Ascending aorta (tissue), 2 donors: Measurements from ENCODE around the gene LTB4R. TPM values are rescaled to one million over a fixed set of nuclear protein-coding genes. Genes with fewer than 3 reads are reported as not detected.

ENCODE experiments used
- DNase-seq, 2 donors: peaks; one replicate each; pipeline ENCODE4 v3.0.0-alpha.2; 2019; ENCODE audit warnings: low spot score in 2 of 2
- H3K27ac ChIP-seq, 2 donors: fragments of 200-600 bp; sonication (generic); one replicate each; pipeline ENCODE4 v1.5.1; 2016 to 2017; ENCODE audit warnings: mild to moderate bottlenecking in 1 of 2
- H3K27me3 ChIP-seq: fragments of 200-600 bp; sonication (generic); one replicate; pipeline ENCODE4 v1.5.1; 2017
- H3K36me3 ChIP-seq, 2 donors: fragments of 200-600 bp; sonication (generic); one replicate each; pipeline ENCODE4 v1.5.1; 2016
- H3K4me1 ChIP-seq, 2 donors: fragments of 200-600 bp; sonication (generic); one replicate each; pipeline ENCODE4 v1.5.1; 2016 to 2017; ENCODE audit warnings: mild to moderate bottlenecking in 1 of 2
- H3K4me3 ChIP-seq, 2 donors: fragments of 200-600 bp; sonication (generic); one replicate each; pipeline ENCODE4 v1.5.1; 2016 to 2017; ENCODE audit warnings: mild to moderate bottlenecking in 1 of 2
- H3K9me3 ChIP-seq, 2 donors: fragments of 200-600 bp; sonication (generic); one replicate each; pipeline ENCODE4 v1.5.1; 2016
- intact Hi-C: fragments of 100-400 bp; cut with DNase I; formaldehyde crosslinking; loops from one replicate; pipeline ENCODE4 v1.15.1; 2023
- total RNA-seq: library from RNA; depleted of rRNA; stranded (reverse); fragments of >200 nt; gene quantifications from one replicate; pipeline ENCODE4 v1.1.0, GENCODE V29; 2016
- TF ChIP-seq, protein P1 (sequence below), 3 experiments: fragments of 200-600 bp in 2 of 3; fragments of 450-650 bp in 1 of 3; sonication (generic) in 2 of 3; IDR thresholded peaks; one replicate each; pipeline ENCODE4 v1.5.1; 2016 to 2019; ENCODE audit warnings: antibody characterized with exemption in 3 of 3, mild to moderate bottlenecking in 1 of 3, moderate library complexity in 1 of 3

The LTB4R gene
- total RNA-seq, 1 donor from 2014 or later: 3.6 TPM

DNA sequence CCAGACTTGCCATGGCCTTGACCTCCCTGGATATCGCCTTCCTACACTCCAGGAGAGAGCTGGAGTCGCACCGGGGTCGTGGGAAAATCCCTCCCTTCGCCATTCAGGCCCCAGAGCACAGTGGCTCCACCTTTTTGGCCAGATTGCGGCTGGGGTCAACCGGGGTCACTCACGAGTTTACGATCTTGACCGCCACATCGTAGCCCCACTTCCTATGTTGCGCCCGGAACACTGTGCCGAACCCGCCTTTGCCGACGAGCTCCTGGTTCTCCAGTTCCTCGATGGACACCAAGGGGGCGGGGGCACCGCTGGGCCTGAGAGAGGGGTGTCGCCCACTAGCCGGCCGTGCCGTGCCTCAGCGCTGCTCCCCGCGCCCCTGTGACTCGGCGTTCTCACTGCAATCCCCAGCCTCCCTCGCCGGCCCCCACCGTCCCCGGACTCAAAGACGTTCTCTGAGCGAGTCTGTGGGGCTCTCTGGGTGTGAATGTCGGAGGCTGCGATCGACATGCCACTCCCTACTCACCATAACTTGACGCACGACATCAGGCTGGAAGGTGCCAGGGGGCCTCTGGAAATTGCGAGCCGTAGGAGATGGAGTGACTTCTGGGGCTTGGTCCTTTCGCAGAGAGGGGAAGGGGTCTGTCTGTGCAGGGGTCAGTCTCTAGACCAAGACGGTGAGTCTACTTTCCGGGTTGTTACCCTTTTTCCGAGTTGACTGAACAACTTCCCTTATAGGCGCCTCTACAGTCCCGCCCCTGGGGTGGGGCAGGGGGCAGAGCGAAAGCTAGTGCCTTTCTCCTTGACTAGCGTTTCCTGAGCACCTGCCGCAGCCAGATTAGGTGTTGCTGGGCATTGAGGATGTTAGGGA lies 28.2 kb downstream of the LTB4R start, which contains the start of gene RIPK3:
TSS of gene RIPK3 (minus strand) at position 708 of the 868 bp plus-strand sequence. CDS start at position 543, 165 bp downstream.
- H3K4me3 ChIP-seq: peak within 1 kb of the TSS; percentile 22 to 60
- H3K36me3 ChIP-seq: no peaks in the 10 kb centered on the region
- no peak within 1 kb of the TSS for H3K27ac ChIP-seq
- TF ChIP-seq, protein P1, sequence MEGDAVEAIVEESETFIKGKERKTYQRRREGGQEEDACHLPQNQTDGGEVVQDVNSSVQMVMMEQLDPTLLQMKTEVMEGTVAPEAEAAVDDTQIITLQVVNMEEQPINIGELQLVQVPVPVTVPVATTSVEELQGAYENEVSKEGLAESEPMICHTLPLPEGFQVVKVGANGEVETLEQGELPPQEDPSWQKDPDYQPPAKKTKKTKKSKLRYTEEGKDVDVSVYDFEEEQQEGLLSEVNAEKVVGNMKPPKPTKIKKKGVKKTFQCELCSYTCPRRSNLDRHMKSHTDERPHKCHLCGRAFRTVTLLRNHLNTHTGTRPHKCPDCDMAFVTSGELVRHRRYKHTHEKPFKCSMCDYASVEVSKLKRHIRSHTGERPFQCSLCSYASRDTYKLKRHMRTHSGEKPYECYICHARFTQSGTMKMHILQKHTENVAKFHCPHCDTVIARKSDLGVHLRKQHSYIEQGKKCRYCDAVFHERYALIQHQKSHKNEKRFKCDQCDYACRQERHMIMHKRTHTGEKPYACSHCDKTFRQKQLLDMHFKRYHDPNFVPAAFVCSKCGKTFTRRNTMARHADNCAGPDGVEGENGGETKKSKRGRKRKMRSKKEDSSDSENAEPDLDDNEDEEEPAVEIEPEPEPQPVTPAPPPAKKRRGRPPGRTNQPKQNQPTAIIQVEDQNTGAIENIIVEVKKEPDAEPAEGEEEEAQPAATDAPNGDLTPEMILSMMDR (IDR thresholded peaks at IDR 0.05): peak in 1 of 3 experiments; percentile 10
- intact Hi-C loops: no loop called here
- no peak for DNase-seq
- H3K9me3 ChIP-seq: no peaks in the 10 kb centered on the region
- peaks cover 5% of the 10 kb centered on the region for H3K27me3 ChIP-seq
- peaks cover 3 to 4% of the 10 kb centered on the region in 2 donors for H3K4me1 ChIP-seq

DNA sequence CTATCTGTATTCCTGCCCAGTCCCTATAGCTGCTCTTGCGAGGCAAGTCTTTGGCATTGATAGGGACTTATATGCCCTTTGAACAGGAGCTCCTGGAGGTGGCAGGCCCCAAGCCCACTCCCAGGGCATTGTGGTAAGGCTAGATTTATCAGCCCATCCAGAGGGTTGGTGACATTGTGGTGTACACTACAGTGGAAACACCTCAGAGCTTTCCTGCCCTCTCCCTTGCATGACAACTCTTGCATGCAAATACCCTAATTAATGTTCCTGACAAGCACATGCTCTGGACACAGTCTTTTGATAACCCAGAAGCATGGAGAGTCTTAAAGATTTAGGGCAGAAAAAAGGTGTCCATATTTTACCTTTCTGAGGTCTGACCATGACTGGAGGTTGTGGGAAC lies 29.3 kb downstream of the LTB4R start:
- intact Hi-C loops: no loop called here
- Histone ChIP-seq H3K4me3 (no peak overlapping the region), H3K27ac (no peak overlapping the region), H3K9me3 (no peaks in the 10 kb centered on the region), H3K36me3 (no peaks in the 10 kb centered on the region), H3K4me1 (no peaks in the 10 kb centered on the region), H3K27me3 (no peaks in the 10 kb centered on the region)
- TF ChIP-seq, protein P1 (IDR thresholded peaks at IDR 0.05): no peak
- no peak for DNase-seq

DNA sequence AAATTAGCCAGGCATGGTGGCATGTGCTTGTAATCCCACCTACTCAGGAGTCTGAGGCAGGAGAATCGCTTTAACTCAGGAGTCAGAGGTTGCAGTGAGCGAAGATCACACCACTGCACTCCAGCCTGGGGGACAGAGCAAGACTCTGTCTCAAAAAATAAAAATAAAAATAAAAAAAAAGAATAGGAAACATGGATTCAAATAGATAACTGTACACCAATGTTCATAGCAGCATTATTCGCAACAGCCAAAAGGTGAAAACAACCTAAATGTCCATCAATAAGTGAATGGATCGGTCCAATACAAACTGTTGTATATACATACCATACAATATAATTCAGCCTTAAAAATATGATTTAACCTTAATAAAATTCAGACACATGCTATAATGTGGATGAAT lies 31.6 kb downstream of the LTB4R start:
- no peak overlapping the region for H3K4me3 ChIP-seq
- H3K27ac ChIP-seq: no peak overlapping the region
- no peaks in the 10 kb centered on the region for H3K9me3 ChIP-seq
- TF ChIP-seq, protein P1 (IDR thresholded peaks at IDR 0.05): no peak
- no peaks in the 10 kb centered on the region for H3K4me1 ChIP-seq
- H3K27me3 ChIP-seq: no peaks in the 10 kb centered on the region
- H3K36me3 ChIP-seq: no peaks in the 10 kb centered on the region
- intact Hi-C loops: no loop called here
- DNase-seq: no peak

DNA sequence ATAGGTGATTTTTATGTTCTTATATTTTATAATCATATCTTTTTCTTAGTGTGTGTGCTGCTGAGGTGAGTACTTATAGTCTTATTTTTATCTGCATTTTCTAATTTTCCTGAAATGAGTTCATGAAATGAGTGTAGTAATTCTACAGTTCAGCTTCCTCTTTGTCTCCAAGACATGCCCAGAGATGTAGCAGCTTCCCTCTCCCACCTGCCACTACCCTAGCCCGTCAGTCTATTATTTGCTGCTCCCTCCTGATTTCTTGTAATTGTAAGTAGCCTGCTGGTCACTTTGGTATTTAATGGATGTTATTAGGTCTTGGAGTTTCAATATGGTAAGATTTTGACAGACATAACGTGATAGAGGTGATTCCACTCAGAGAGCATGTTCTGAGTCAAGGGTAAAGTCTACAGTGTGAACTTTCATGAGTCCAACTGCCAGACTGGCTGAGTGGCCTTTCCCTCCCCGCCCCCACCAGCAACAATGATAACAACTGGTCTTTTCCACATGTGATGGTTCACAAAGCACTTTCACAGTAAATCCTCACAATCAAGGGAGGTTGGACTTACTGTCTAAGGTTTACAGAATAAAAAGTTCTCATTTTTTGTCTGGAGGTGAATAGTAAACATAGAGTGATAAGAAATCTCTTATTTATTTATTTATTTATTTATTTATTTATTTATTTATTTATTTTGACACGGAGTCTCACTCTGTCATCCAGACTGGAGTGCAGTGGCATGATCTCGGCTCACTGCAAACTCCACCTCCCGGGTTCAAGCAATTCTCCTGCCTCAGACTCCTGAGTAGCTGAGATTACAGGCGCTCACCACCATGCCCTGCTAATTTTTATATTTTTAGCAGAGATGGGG lies 32.7 kb downstream of the LTB4R start:
- Histone ChIP-seq H3K4me1 (no peaks in the 10 kb centered on the region), H3K27me3 (no peaks in the 10 kb centered on the region), H3K36me3 (no peaks in the 10 kb centered on the region), H3K9me3 (no peaks in the 10 kb centered on the region), H3K4me3 (no peak overlapping the region), H3K27ac (no peak overlapping the region)
- intact Hi-C loops: no loop called here
- no peak for DNase-seq
- TF ChIP-seq, protein P1 (IDR thresholded peaks at IDR 0.05): no peak

DNA sequence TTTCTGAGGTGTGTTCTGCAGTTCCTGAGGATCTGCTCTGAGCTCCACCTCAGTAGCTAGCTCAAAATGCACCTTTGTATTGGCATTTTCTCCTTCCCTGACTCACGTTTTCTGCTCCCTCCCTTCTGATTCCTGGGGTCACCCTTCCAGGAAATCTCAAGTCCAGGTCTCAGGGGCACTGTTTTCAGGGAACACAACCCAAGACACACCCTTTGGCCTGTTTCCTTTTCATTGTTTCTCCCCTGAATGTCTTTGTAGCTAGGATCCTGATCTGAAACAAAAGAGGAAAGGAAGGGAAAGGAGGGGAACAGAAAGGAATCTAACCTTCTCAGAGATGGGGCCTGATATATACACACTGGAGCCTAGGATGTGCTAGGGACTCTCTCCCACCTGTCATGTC lies 35.8 kb downstream of the LTB4R start:
- H3K27me3 ChIP-seq: no peaks in the 10 kb centered on the region
- H3K4me3 ChIP-seq: no peak overlapping the region
- H3K36me3 ChIP-seq: no peaks in the 10 kb centered on the region
- TF ChIP-seq, protein P1 (IDR thresholded peaks at IDR 0.05): no peak
- no peaks in the 10 kb centered on the region for H3K4me1 ChIP-seq
- no peaks in the 10 kb centered on the region for H3K9me3 ChIP-seq
- no peak overlapping the region for H3K27ac ChIP-seq
- no peak for DNase-seq
- intact Hi-C loops: no loop called here
